HG02759 (cell line): ENCODE data around the gene KCNJ15.

Experiments
- ATAC-seq: cut with Tn5 transposase; IDR thresholded peaks from one replicate; pipeline ENCODE4 v1.9.1; 2021; ENCODE audit warnings: mild to moderate bottlenecking, moderate library complexity; ENCODE audit not compliant: unreplicated experiment

The KCNJ15 gene

GRCh38 chr21:38325216-38325615 lies 68.4 kb downstream of the KCNJ15 start:
- no peak for ATAC-seq

- ATAC-seq, result no peak
Measured at GRCh38 chr21:38325731-38326420, 69.1 kb downstream of the KCNJ15 start.

- ATAC-seq, result no peak
Measured at GRCh38 chr21:38326429-38326828, 69.6 kb downstream of the KCNJ15 start.

GRCh38 chr21:38326899-38327298 lies 70.1 kb downstream of the KCNJ15 start:
- peak; percentile 46 for ATAC-seq

GRCh38 chr21:38327984-38328383 lies 71.2 kb downstream of the KCNJ15 start:
- peak; percentile 47 for ATAC-seq

- ATAC-seq, result no peak
Measured at GRCh38 chr21:38329162-38329561, 72.4 kb downstream of the KCNJ15 start.

- ATAC-seq, result no peak
Measured at GRCh38 chr21:38330666-38331065, 73.9 kb downstream of the KCNJ15 start.

GRCh38 chr21:38333301-38334272 lies 76.8 kb downstream of the KCNJ15 start:
- ATAC-seq, result no peak

- ATAC-seq, result no peak
Measured at GRCh38 chr21:38334866-38335265, 78.1 kb downstream of the KCNJ15 start.

- no peak for ATAC-seq
Measured at GRCh38 chr21:38337793-38338192, 81.0 kb downstream of the KCNJ15 start.

- ATAC-seq, result no peak
Measured at GRCh38 chr21:38340131-38340530, 83.3 kb downstream of the KCNJ15 start.

- no peak for ATAC-seq
Measured at GRCh38 chr21:38341546-38342012, 84.8 kb downstream of the KCNJ15 start.

GRCh38 chr21:38342739-38343138 lies 85.9 kb downstream of the KCNJ15 start:
- no peak for ATAC-seq

- ATAC-seq, result no peak
Measured at GRCh38 chr21:38343691-38344090, 86.9 kb downstream of the KCNJ15 start.

GRCh38 chr21:38346286-38346685 lies 89.5 kb downstream of the KCNJ15 start:
- ATAC-seq, result no peak

GRCh38 chr21:38349111-38349746 lies 92.4 kb downstream of the KCNJ15 start:
- ATAC-seq, result no peak

GRCh38 chr21:38349977-38350376 lies 93.2 kb downstream of the KCNJ15 start:
- ATAC-seq, result no peak

GRCh38 chr21:38350684-38351083 lies 93.9 kb downstream of the KCNJ15 start:
- ATAC-seq, result no peak

- no peak for ATAC-seq
Measured at GRCh38 chr21:38351176-38351959, 94.6 kb downstream of the KCNJ15 start.

- ATAC-seq, result no peak
Measured at GRCh38 chr21:38351961-38352521, 95.2 kb downstream of the KCNJ15 start.
